NCI-H1092 (cell line): ENCODE data around the gene SMG1.
"Not testable (repeated sequence)": the region's sequence is repeated elsewhere in the genome, so short reads cannot be mapped to it uniquely, and the experiment has no call there.

Experiments used
- DNase-seq: peaks from one replicate; lab custom pipeline; 2025; lab: John Stamatoyannopoulos, UW

SMG1 gene

DNA sequence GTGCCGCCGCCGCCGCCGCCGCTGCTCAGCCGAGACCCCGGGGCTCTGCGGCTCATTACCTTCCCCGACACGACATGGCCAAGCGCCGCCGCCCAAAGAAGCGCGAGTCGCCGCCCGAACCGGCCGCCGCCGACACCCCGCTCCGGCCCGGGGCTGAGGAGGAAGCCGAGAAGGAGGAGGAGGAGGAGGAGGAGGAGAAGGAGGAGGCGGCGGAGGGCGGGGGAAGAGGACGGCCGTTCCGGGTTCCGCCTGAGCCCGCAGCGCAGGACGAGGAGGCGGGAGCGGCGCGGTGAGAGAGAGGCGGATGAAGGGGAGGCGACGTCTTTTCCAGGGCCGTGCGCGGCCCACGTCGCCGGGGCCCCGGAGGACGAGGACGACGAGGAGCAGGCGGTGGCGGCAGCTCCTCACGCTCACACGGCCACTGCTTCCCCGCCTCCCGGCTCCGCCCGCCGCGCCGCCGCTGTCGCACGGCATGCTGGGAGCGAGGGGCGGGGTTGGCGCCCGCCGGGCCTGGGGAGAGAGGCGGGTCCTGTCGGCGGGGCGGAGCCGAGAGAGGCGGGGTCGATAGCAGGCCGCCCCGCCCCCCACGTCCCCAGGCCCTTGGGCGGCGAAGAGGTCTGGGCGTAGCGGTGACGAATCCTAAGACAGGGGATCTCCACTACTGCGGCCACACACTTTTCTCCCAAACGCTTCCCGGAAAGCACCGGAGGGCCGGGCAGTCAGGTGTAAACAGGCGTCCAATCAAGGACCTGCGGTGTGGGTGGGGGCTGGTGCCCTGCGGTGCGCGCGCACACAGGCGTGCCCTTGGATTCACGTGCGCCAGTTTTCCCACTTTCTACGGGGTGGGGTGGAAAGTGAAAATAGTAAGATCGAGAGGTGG lies at the start of gene SMG1:
SMG1 (minus strand) TSS at position 423 of the 880 bp plus-strand sequence; CDS start at position 56, 367 bp downstream.
- DNase-seq: peak; percentile 92

DNA sequence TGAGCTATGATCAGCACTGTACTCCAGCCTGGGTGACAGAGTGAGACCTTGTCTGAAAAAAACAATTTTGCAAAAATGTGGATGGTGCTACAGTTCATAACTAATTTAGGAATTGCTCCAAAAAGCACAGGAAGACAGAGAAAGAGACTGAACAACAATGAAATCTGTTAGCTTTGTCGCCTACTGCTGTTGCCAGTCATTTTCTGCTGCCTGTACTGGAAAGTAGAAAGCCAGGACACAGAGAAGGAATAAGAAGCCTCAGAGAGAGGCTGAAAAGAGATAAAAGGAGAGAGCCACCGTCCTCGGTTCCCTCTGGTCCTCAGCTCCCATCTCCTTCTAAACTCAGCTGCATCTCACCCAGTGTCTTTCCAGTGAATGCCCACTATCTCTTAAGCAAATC lies 48.9 kb upstream of the SMG1 start:
- DNase-seq: no peak

DNA sequence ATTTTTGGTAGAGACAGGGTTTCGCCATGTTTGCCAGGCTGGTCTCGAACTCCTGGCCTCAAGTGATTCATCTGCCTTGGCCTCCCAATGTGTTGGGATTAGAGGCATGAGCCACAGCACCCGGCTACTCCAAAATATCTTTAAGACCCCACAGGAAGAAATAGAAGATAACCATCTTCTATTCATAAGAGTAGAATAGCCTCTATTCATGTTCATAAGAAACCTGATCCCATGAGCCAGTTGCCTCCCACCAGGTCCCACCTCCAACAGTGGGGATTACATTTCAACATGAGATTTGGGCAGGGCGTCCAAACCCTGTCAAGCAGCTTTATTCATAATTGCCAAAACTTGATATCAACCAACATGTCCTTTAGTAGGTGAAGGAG lies 43.6 kb upstream of the SMG1 start:
- DNase-seq: no peak

DNA sequence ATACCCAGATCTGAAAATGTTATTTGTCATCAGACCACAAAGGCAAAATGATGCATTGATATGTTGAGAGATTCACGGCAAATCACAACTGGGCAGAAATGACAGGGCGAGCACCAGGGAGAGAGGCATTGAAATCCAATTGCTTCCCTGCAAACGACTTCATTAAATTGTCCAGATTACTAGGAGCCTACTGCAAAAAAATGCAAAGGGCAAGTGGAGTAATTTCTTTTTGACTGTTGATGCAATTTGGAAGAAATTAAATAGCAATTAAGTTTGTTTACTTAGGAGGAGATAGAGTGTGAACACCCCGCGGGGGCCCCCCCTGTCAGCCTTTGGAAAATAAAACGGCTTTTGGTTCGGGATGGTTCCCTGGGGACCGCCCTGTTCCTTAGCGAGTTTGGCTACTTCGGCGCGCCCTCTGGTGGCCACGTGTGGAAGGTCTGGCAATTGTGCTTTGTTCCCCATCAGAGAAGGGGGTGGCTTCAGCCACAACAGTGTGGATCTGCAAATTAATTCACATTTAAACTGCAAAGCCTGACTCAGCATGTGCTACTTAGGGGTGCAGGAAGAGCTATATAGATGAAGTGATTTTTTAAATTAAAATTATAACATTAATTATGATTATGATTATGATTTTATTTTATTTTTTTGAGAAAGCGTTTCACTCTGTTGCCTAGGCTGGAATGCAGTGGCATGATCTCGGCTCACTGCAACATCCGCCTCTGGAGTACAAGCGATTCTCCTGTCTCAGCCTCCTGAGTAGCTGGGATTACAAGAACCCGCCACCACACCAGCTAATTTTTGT lies 43.0 kb upstream of the SMG1 start:
- DNase-seq: peak; percentile 83

DNA sequence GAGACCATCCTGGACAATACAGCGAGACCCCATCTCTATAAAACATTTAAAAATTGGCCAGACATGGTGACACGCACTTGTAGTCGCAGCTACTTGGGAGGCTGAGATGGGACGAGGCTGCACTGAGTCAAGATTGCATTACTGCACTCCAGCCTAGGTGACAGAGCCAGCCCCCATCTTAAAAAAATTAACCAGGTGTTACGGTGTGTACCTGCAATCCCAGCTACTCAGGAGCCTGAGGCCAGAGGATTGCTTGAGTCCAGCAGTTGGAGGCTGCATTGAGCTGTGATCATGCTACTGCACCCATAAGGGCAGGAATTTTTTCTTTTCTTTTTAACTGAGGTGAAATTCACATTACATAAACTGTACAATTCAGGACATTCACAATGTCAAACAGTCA lies 40.6 kb upstream of the SMG1 start:
- no peak for DNase-seq

DNA sequence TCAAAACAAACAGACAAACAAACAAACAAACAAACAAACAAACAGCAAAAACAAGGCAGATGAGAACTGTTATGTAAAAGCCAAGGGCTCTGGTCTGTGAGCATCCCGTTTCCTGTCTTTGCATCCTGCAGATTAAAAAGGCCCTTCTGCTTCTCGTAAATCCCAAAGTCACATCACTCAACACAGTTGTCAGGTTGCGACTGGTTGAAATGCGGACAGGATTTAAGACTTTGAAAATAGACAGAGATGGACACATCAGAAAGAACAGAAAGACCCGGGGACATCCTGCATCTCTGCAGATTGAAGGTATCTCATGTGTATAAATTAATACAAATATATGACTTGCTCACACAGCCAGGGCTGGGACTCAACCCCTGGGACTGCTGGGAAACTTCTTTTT lies 39.3 kb upstream of the SMG1 start:
- DNase-seq: no peak

DNA sequence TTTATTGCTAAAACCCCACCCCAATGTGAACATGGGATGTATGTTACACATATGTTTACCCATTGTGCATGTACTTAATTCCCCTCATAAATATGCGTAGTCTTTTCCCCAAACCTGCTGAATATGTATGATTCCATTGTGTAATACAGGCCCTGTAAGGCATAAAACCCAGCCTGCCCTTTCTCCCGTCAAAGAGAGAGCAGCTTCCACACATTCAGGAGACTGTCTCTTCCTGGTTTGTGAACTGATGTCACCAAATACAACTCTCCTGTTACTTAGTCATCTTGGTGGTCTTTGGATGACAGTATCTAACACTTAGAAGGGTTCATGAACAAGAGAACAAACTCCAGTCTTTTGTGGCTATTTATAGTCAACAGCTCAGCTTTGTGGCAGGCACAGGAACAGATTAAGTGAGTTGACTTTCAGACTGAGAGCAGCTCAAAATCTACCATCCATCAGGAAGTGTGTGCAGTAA lies 32.9 kb upstream of the SMG1 start:
- DNase-seq: no peak

DNA sequence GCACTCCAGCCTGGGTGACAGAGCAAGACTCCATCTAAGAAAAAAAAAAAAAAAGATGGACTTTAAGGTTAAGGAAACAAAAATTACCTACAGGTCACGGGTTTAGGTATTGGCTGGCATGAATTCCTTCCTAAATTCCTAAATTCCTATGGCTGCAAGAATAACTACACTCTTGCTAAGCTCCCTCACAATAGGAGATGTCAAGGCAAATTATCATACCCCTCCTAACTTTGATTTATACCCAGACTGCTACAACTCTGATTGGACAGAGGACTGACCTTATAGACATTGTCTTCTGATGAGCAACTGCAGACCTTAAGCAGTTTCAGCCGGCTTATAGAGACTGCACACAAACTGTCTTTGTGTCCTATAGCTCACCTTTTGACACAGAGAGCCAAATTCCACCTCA lies 32.4 kb upstream of the SMG1 start:
- no peak for DNase-seq

DNA sequence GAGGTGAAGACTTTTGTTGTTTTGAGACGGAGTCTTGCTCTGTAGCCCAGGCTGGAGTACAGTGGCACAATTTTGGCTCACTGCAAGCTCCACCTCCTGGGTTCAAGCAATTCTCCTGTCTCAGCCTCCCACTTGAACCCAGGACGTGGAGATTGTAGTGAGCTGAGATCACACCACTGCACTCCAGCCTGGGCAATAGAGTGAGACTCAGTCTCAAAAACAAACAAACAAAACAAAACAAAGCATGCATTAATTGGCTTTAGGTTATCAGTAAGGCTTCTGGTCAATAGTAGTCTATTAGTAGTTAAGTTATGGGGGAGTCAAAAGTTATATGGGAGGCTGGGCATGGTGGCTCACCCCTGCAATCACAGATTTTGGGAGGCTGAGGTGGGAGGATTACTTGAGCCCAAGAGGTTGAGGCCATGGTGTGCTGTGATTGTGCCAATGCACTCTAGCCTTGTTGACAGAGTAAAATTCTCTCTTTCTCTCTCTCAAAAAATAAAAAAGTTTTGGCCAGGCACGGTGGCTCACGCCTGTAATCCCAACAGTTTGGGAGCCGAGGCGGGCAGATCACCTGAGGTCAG lies 30.5 kb upstream of the SMG1 start:
- not testable (repeated sequence) for DNase-seq

DNA sequence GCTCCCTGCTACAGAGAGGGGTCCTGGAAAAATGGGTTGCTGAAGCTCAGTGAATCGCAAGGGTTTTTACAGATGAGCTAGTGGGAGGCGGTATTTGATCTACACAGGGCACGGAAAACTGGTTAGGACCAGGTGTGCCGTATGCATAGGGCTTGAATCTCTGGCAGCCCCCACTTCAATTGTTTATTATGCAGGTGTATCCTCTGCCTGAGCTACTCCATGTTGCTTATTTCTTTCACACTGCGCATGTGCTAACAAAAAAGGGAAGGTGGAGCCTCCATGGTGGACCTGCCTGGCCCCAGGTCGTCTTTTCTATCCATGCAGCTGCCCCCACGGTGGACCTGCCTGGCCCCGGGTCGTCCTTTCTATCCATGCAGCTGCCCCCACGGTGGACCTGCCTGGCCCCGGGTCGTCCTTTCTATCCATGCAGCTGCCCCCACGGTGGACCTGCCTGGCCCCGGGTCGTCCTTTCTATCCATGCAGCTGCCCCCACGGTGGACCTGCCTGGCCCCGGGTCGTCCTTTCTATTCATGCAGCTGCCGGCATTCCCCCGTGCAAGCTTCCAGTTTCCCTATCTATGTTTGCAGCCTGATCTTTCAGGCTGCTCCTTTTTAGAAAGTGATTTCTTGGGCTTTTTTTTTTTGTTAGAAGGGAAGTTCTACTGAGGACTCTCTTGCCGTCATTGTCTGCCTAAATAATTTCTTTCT lies 29.8 kb upstream of the SMG1 start:
- DNase-seq: not testable (repeated sequence)

DNA sequence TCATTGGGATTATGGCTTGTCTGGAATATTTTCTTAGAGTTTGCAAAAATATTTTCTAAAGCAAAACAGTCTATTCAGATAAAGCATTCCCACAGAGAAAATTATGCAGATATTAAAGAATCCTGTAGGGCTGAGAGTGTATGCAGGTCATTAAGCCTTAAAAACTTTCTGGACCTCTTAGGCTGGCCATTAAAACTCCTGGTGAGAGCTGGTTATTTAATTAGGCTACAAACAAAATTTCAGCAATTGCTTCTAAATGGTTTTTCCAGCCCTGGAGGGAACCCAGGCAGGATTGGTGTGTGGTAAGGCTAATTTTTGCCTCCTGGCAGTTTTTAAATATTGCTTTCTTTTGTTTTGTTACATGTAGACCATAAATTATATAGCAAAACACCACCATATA lies 27.3 kb upstream of the SMG1 start:
- DNase-seq: no peak

DNA sequence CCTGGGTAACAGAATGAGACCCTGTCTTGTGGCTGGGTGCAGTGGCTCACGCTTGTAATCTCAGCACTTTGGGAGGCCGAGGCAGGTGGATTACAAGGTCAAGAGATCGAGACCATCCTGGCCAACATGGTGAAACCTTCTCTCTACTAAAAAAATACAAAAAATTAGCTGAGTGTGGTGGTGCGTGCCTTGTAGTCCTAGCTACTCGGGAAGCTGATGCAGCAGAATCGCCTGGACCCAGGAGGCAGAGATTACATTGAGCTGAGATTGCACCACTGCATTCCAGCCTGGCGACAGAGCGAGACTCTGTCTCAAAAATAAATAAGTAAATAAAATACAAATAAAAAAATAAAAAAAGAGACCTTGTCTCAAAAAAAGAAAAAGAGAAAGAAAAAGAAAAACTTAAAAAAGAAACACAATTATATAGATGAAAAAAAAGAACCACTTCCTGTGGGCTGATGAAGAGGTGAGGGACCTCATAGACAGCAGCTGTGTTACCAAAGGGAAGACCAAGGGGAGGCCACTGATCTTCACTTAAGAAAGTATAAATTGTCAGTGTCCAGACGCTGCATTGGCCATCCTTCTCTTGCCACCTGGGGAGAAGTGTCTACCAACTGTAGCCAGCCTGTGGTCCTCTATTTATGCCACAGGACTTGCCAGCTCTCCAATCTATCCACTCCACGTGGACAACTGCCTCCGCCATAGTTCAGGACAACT lies 24.4 kb upstream of the SMG1 start:
- DNase-seq: no peak

DNA sequence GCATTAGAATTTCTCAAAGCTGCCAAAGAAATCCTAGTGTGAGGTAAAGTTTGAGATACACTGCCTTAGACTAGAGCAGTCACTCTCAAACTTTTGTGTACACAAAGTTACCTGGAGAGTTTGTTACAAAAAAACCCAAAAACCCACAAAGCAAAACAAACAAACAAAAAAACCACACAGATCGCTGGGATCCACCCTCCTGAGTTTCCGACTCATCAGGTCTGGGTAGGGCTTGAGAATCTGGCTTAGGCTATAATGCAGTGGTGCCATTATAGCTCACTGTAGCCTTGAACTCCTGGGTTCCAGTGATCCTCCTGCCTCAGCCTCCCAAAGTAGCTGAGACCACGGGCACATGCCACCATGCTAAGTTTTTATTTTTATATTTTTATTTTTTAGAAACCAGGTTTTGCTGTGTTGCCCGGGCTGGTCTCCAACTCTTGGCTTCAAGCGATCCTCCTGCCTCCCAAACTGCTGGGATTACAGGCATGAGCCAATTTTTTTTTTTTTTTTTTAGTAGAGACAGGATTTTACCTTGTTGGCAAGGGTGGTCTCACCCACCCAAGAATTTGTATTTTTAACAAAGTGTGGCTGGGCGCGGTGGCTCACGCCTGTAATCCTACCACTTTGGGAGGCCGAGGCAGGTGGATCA lies 22.3 kb upstream of the SMG1 start:
- no peak for DNase-seq

DNA sequence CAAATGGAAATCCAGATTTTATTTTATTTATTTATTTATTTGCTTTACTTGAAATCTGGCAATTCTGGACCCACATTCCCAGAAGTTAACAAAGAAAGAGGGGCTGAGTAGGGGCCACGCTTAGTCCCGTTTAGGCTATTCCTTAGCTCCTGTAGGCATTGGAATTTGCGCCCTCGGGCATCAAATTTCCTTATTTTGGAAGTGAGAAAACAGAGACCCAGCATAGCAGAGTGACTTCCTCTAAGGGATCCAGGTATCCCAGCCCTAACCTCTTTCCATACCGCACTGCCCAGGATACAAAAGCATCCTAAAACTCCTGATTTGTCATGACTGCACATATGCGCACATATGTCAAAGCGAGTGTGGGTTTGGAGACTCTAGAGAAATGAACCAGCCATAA lies 19.0 kb upstream of the SMG1 start:
- DNase-seq: no peak

DNA sequence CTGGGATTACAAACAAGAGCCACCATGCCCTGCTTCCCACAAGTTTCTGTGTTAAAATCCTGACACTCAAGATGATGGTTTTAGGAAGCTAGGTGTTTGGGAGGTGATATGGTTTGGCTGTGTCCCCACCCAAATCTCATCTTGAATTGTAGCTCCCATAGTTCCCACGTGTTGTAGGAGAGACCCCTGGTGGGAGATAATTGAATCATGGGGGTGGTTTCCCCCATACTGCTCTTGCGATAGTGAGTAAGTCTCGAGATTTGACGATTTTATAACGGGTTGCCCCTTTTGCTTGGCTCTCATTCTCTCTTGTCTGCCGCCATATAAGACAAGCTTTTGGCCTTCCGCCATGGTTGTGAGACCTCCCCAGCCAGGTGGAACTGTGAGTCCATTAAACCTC lies 17.2 kb upstream of the SMG1 start:
- DNase-seq: no peak

DNA sequence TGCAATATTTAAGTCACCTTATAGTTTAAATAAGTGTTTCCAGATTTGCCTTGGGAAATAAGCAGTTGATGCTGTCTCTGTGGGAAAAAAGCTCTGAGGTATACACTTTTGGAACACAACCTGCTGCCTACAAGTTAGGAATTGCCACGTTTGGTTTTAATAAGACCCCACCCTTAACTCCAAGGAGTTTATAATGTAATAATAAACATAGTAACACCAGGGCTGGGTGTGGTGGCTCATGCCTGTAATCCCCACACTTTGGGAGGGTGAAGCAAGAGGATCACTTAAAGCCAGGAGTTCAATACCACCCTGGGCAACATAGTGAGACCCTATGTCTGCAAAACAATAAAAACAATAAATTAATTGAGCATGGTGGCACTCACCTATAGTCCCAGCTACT lies 15.9 kb upstream of the SMG1 start:
- no peak for DNase-seq

DNA sequence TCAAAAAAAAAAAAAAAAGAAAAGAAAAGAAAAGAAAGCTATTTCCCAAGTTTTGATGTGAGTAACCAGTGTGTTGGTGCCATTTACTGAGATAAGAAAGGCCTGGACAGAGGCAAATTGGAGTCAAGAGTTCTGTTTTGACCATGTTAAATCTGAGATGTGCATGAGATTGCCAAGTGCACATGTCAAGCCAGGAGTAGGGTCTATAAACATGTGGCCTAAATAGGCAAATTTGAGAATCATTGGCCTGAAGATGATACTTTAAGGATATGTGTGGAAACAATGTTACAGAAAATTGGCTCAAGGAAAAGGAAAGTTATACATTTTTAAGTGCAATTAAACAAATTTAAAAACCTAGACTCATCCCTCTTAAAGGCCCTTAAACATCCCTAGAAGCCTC lies 15.3 kb upstream of the SMG1 start:
- no peak for DNase-seq

DNA sequence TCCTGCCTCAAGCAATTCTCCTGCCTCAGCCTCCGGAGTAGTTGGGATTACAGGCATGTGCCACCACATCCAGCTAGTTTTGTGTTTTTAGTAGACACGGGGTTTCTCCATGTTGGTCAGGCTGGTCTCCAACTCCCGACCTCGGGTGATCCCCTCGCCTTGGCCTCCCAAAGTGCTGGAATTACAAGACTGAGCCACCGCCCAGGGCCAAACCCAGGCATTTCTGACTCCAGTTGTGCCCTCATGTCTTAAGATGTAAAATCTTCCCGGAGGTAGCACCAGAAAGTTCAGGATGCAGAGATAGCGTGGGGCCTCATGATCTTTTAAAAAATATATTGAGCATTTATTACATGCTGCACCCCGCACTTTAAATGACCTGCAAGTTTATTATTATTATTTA lies 12.8 kb upstream of the SMG1 start:
- no peak for DNase-seq

DNA sequence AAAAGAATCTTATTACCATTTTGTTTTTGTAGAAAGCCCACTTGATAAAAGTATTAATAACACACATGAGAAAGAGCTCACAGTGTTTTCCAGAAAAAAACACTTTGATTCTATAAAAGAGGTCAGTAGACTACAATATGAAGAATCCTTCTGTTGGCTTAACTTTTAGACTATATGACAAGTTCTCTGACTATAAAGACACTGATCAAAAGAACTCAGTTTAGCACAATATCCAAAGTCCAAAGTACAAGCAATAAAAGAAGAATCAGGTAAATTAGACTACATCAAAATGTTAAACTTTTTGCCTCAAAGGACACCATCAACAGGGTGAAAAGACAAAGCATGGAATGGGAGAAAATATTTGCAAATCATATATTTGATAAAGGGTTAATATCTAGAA lies 11.2 kb upstream of the SMG1 start:
- DNase-seq: no peak

DNA sequence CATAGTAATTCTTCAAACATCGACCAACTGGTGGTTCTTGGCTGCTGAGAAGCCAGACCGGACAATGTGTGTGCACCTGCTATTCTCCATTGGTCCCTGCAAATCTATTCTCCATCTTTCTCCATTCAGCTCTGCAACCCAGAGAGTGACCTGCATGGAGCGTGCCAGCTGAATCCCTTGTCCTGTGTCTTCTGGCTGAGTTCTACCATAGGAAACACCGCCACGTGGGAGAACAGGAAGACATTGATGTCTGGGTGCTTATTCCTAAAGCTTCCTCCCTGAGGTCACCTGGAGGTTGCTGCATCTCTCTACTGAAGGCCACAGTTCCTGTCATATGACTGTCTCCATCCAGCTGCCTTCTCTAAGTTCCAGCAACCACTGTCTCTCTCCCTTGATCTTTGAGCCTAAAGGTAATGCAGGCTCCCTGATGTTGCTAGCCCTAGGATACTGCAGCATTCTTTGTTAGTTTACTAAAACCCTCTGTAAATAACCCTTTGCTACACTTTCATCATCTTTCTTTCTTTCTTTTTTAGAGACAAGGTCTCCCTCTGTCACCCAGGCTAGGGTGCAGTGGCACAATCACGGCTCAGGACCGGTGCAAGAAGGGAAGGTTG lies 10.6 kb upstream of the SMG1 start:
- no peak for DNase-seq

DNA sequence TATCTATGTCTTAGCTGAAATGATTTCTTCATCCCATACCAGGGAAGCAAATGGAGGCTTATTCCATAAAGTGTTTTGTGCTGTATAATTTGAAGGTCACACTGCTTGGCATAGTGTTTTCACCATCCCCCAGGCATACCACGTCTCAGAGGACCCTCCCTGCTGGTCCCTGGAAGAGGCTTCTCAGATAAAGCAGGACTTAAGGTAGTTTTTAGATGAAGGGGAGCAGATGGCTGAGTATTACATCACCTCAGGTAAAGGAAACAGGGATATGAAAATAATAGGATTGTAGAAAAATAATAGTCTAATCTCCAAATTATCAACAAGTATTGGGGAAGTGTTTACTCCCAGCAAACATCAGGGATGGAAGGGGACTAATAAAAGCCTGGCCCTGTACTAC lies 7.3 kb upstream of the SMG1 start:
- DNase-seq: no peak
